BE2C (cell line): Measurements from ENCODE around the gene RBMS3.

ENCODE experiments used
- DNase-seq: peaks from one replicate; pipeline ENCODE4 v3.0.0-alpha.2; 2020
- H3K27me3 ChIP-seq: fragments of 250-450 bp; sonication (Bioruptor Pico); 2 replicates; pipeline ENCODE4 v1.5.1; 2020; ENCODE audit warnings: mild to moderate bottlenecking
- H3K36me3 ChIP-seq: fragments of 250-450 bp; sonication (Bioruptor Pico); 2 replicates; pipeline ENCODE4 v1.5.1; 2020; ENCODE audit warnings: mild to moderate bottlenecking
- H3K4me1 ChIP-seq: fragments of 250-450 bp; sonication (Bioruptor Pico); 2 replicates; pipeline ENCODE4 v1.5.1; 2020
- H3K4me3 ChIP-seq: 2 replicates; pipeline ENCODE4 v1.5.1; 2011; ENCODE audit warnings: low read depth, low read length
- H3K9me3 ChIP-seq: fragments of 250-450 bp; sonication (Bioruptor Pico); 2 replicates; pipeline ENCODE4 v1.5.1; 2020
- CTCF ChIP-seq: IDR thresholded peaks from 2 replicates; pipeline ENCODE4 v1.5.1; 2012; ENCODE audit warnings: mild to moderate bottlenecking, low read depth, low read length

RBMS3 gene

GRCh38 chr3:29773481-29773880, 492.6 kb downstream of the RBMS3 start:
- Histone ChIP-seq H3K4me1 (no peaks in the 10 kb centered on the region; the same call in 1 of the 2 replicates), H3K27me3 (no peaks in the 10 kb centered on the region), H3K4me3 (no peak overlapping the region), H3K36me3 (no peaks in the 10 kb centered on the region), H3K9me3 (no peaks in the 10 kb centered on the region)
- DNase-seq: no peak
- no peak for TF ChIP-seq CTCF

GRCh38 chr3:29775340-29775739, 494.5 kb downstream of the RBMS3 start:
- no peak for TF ChIP-seq CTCF
- Histone ChIP-seq H3K4me1 (no peaks in the 10 kb centered on the region; the same call in 1 of the 2 replicates), H3K27me3 (no peaks in the 10 kb centered on the region), H3K9me3 (no peaks in the 10 kb centered on the region), H3K36me3 (no peaks in the 10 kb centered on the region), H3K4me3 (no peak overlapping the region)
- no peak for DNase-seq

- TF ChIP-seq CTCF: no peak
- H3K4me1 ChIP-seq: no peaks in the 10 kb centered on the region; the same call in 1 of the 2 replicates
- no peak for DNase-seq
- no peaks in the 10 kb centered on the region for H3K36me3 ChIP-seq
- no peaks in the 10 kb centered on the region for H3K9me3 ChIP-seq
- no peak overlapping the region for H3K4me3 ChIP-seq
- H3K27me3 ChIP-seq: no peaks in the 10 kb centered on the region
Measured at GRCh38 chr3:29777869-29778268, 497.0 kb downstream of the RBMS3 start.

- no peaks in the 10 kb centered on the region for H3K4me1 ChIP-seq
- no peak for TF ChIP-seq CTCF
- DNase-seq: no peak
- H3K27me3 ChIP-seq: no peaks in the 10 kb centered on the region
- no peak overlapping the region for H3K4me3 ChIP-seq
- H3K36me3 ChIP-seq: no peaks in the 10 kb centered on the region
- no peaks in the 10 kb centered on the region for H3K9me3 ChIP-seq
Measured at GRCh38 chr3:29789686-29790085, 508.8 kb downstream of the RBMS3 start.

- H3K4me3 ChIP-seq: no peak overlapping the region
- no peaks in the 10 kb centered on the region for H3K36me3 ChIP-seq
- no peaks in the 10 kb centered on the region for H3K9me3 ChIP-seq
- no peak for TF ChIP-seq CTCF
- no peaks in the 10 kb centered on the region for H3K27me3 ChIP-seq
- no peak for DNase-seq
- no peaks in the 10 kb centered on the region for H3K4me1 ChIP-seq
Measured at GRCh38 chr3:29796808-29797207, 515.9 kb downstream of the RBMS3 start.

- no peaks in the 10 kb centered on the region for H3K27me3 ChIP-seq
- no peak for TF ChIP-seq CTCF
Measured at GRCh38 chr3:29802057-29802456, 521.2 kb downstream of the RBMS3 start.

More at GRCh38 chr3:29802057-29802456, 521.2 kb downstream of the RBMS3 start:
- no peaks in the 10 kb centered on the region for H3K9me3 ChIP-seq
- H3K36me3 ChIP-seq: no peaks in the 10 kb centered on the region
- no peaks in the 10 kb centered on the region for H3K4me1 ChIP-seq
- no peak overlapping the region for H3K4me3 ChIP-seq
- DNase-seq: no peak
